Astrocyte of the cerebellum (primary cell): ENCODE results near the gene MEG3.

ENCODE experiments used
- DNase-seq: peaks from one replicate; pipeline ENCODE4 v3.0.0-alpha.2; 2011; ENCODE audit warnings: low read depth
- H3K4me3 ChIP-seq: 2 replicates; pipeline ENCODE4 v1.5.1; 2011; ENCODE audit warnings: mild to moderate bottlenecking, low read depth, low read length, moderate library complexity
- CTCF ChIP-seq: IDR thresholded peaks from 2 replicates; pipeline ENCODE4 v1.5.1; 2012; ENCODE audit warnings: low read length, low read depth, moderate library complexity, mild to moderate bottlenecking; ENCODE audit errors: missing control alignments
- in situ Hi-C: cut with HindIII; loops from 2 replicates; pipeline ENCODE4 v1.10.0; 2017; ENCODE audit warnings: low sequenced_read_pairs

The MEG3 gene

DNA sequence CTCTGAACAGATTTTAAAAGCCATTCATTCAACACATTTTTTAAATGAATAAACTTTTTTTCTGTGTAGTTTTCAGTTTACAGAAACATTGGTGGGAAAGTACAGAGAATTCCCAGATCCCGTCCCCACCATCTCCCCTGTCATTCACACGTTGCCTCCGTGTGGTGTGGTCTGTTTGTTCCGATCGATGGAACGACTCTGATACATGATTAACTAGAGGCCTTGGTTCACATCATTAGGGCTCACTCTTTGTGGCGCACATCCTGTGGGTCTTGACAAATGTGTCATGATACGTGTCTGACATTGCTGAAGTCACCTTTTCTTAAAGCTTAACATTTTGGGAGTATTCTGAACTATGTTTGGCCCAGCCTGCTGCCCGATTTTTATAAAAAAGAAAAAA is 18.5 kb downstream of the MEG3 start:
- in situ Hi-C loops, result no loop called here
- no peak for DNase-seq
- no peak for TF ChIP-seq CTCF
- H3K4me3 ChIP-seq, result no peak overlapping the region

DNA sequence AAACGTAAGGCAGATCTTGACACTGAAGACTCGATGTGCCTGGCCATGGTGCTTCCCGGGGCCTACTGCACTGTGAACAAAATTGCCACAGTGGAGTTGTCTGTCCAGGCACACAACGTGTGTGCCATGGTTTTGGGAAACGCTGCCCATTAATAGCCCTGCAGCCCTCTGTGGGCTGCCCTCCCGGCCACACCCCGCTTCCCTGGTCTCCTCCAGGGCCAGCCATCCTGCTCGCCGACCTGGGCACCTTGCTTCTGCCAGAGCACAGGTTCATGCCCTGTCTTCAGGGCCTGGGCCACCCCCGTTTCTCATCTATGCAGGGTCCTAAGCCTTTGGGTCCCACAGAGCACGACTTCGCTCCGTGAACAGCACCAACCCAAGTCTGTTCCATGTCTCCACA is 18.9 kb downstream of the MEG3 start:
- no peak for TF ChIP-seq CTCF
- H3K4me3 ChIP-seq, result no peak overlapping the region
- no peak for DNase-seq
- in situ Hi-C loops, result no loop called here

- H3K4me3 ChIP-seq, result no peak overlapping the region
- DNase-seq, result no peak
- in situ Hi-C loops, result no loop called here
- TF ChIP-seq CTCF, result no peak
Observed at GRCh38 chr14:100845341-100845740, 19.4 kb downstream of the MEG3 start.

DNA sequence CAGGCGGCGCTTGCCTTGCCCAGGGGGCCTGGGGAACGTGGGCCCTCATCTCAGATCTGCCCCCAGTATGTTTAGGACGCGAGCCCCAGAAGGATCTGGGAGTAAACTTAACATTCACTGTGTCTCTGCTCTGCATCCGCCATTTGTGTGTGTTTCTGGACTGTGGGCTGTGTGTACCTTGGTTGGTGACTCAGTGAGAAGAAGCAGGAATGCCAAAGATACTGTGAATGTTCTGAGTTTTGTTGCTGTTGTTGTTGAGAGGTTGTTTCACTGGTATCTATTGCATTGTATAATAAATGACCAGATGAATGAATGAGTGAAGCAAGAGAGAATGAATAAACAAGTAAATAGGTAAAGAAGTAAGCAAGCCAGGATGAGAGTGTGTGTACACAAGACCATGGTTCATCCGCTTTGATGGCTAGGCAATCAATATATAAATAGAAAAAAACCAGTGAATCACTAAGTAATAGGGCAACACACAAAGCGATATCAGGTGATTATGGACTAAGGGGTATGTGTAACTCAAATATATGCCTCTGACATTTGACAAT is 20.5 kb downstream of the MEG3 start:
- no peak for DNase-seq
- H3K4me3 ChIP-seq, result no peak overlapping the region
- in situ Hi-C loops, result no loop called here
- no peak for TF ChIP-seq CTCF

DNA sequence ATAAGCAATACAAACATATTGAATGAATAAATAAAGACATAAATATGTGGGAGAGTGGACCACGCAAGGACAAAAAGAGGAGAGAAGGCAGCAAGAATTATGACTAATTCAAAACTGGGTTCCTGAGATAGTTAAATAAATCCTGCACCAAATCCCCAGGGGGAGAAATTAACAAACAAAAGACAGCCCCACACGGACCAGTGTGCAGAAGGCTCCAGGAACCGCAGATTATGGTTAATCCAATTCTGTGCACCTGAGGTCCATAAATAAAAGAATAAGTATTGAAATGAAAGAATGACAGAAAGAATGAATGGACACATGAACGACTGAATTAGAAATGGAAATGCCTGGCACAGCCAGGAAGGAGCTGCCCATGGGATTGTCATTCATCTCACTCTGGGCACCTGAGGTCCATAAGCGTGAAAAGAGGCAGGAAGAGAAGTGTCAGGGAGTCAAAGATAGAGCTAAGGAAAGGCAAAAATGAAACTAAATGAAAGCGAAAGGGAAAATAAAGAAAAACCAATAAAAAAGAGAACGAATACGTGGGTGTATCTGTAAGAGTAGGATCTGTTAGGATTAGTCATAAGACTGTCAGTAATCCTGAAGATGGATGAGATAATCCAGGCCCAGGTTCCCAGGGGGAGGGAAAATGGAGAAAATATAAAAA is 23.3 kb downstream of the MEG3 start:
- in situ Hi-C loops, result no loop called here
- no peak overlapping the region for H3K4me3 ChIP-seq
- no peak for DNase-seq
- TF ChIP-seq CTCF, result no peak

GRCh38 chr14:100850841-100851585 is 25.1 kb downstream of the MEG3 start:
- peak; percentile 54 for TF ChIP-seq CTCF
- no peak for DNase-seq
- H3K4me3 ChIP-seq, result no peak overlapping the region
- in situ Hi-C loops, result loop anchor here (5.0 kb wide), 2 partner anchors 56 to 64 kb away; no protein-coding TSS in a partner anchor
